Erythroblast (primary cell): ENCODE data around the gene PCED1B.
A peak's percentile ranks its signal among the peaks of the same experiment; 100 is the strongest.

Experiments
- GATA1 ChIP-seq: IDR thresholded peaks from 2 replicates; pipeline ENCODE4 v1.6.1; 2011; ENCODE audit warnings: low read depth, mild to moderate bottlenecking, control low read depth, low read length, moderate library complexity
- POLR2A ChIP-seq: IDR thresholded peaks from 2 replicates; pipeline ENCODE4 v1.6.1; 2011; ENCODE audit warnings: mild to moderate bottlenecking, low read length

DNA sequence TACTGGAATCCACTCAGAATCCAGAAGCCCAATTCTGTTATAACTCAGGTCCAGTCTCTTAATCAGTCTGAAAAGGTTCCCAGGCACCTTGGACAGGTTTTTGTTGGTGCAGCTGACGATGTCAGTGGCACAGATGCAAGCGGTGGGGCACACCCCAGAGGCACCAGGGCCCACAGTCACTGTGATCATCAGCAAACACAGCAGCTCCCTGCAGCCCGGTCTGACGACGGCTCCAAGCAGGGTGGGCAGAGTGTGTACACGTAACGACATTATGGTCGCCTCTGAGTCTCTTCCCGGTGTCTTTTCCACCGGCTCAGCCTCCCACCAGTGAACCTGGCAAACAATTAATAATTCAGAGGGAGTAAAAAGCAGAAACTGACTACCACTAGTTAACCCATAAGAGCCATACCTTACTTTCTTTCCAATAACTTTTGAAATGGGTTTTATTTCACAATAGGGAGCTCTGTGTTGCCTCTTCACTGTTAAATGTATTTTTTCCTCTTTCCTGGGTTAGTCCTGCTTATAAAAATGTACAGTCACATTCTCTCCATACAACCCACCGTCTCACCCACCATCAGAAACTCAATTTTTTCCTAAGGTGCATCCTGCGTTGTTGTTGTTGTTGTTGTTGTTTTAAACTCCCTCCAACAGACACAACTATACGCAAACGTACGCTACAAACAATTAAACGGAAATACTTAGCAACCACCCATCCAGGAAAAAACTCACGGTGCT is 521 bp upstream of the PCED1B start:
- TF ChIP-seq POLR2A = peak; percentile 60
- TF ChIP-seq GATA1 = no peak
